ENCODE measurements around the gene USP49.
A peak's percentile ranks its signal among the peaks of the same experiment; 100 is the strongest.

The USP49 gene

GRCh38 chr6:41874741-41875140 lies 20.4 kb downstream of the USP49 start:
- no peak overlapping the region for H3K4me3 ChIP-seq (ENCODE audit: low read depth, low read length)
- TF ChIP-seq CTCF (conservative IDR thresholded peaks at IDR 0.05; ENCODE audit: low read depth, low read length), result no peak
- DNase-seq (ENCODE audit: low read depth), result no peak

DNA sequence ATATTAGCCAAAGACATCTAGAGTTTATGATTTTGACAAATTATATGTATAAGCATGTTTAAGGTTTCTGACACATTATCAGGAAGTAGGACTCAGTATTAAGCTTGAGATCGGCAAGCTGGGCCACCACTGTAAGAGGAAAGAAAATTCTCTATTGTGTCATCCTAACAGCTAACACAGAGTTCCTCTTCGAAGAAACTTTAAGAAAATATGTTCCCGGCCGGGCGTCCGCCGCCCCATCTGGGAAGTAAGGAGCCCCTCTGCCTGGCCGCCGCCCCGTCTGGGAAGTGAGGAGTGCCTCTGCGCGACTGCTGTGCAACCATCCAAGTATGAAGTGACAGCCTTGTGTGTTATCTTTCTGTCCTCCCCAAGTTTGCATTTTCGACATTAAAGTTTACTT lies 23.0 kb downstream of the USP49 start:
- TF ChIP-seq CTCF (conservative IDR thresholded peaks at IDR 0.05; ENCODE audit: low read depth, low read length), result no peak
- DNase-seq (ENCODE audit: low read depth), result no peak
- H3K4me3 ChIP-seq (ENCODE audit: low read depth, low read length), result no peak overlapping the region

- DNase-seq (ENCODE audit: low read depth), result no peak
- no peak for TF ChIP-seq CTCF (conservative IDR thresholded peaks at IDR 0.05; ENCODE audit: low read depth, low read length)
- no peak overlapping the region for H3K4me3 ChIP-seq (ENCODE audit: low read depth, low read length)
Observed at GRCh38 chr6:41871691-41872090, 23.5 kb downstream of the USP49 start.

GRCh38 chr6:41859356-41859755 lies 35.8 kb downstream of the USP49 start:
- H3K4me3 ChIP-seq (ENCODE audit: low read depth, low read length), result no peak overlapping the region
- no peak for TF ChIP-seq CTCF (conservative IDR thresholded peaks at IDR 0.05; ENCODE audit: low read depth, low read length)
- DNase-seq (ENCODE audit: low read depth), result no peak

GRCh38 chr6:41858703-41859102 lies 36.5 kb downstream of the USP49 start:
- no peak for TF ChIP-seq CTCF (conservative IDR thresholded peaks at IDR 0.05; ENCODE audit: low read depth, low read length)
- no peak overlapping the region for H3K4me3 ChIP-seq (ENCODE audit: low read depth, low read length)
- no peak for DNase-seq (ENCODE audit: low read depth)

GRCh38 chr6:41850861-41851260 lies 44.3 kb downstream of the USP49 start:
- H3K4me3 ChIP-seq (ENCODE audit: low read depth, low read length), result no peak overlapping the region
- DNase-seq (ENCODE audit: low read depth), result no peak
- TF ChIP-seq CTCF (conservative IDR thresholded peaks at IDR 0.05; ENCODE audit: low read depth, low read length), result no peak

DNA sequence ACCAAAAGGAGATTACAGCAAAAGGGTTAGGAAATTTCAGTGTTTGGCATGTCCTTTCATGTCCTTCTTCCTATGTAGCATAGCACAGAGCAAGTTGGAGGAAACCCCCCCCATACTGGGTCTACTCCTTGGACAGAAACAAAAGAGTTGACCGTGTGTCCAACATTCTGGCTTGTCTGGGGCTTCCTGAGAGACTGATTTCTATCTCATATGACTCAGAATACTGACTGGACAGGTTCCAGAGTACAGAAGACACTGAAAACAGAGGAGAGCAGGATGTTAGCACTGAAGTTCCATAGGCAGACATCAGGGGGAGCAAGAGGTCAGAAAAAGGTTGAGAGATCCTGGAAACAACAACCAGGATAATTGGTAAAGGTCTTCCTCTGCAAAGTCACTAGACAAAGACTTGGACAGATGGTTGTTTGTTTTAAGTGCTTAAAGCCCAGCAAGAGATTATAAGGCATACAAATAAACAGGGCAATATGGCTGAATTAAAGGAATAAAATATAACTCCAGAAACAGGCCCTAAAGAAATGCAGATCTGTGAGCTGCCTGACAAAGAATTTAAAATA lies 48.4 kb downstream of the USP49 start:
- peak; percentile 87 for TF ChIP-seq CTCF (conservative IDR thresholded peaks at IDR 0.05; ENCODE audit: low read depth, low read length)
- no peak overlapping the region for H3K4me3 ChIP-seq (ENCODE audit: low read depth, low read length)
- DNase-seq (ENCODE audit: low read depth), result peak; percentile 96
